OCI-LY7 (cell line): Measurements from ENCODE around the gene CTAGE8. TPM values are rescaled to one million over a fixed set of nuclear protein-coding genes. Genes with fewer than 3 reads are reported as not detected.

Experiments
- total RNA-seq, 2 experiments: library from RNA; depleted of rRNA in 1 of 2; stranded (reverse); fragments of >200 nt in 1 of 2; shearing (Covaris generic) in 1 of 2; gene quantifications; 2 replicates each; pipeline ENCODE4 v1.2.3, GENCODE V29; 2014 to 2022

Gene CTAGE8
- total RNA-seq, 2 experiments from 2014 or later, result not detected

Other genes with a start within 250 kb of the CTAGE8 start
- not detected in 2 replicates for gene OR2A5, start 220.3 kb downstream of the CTAGE8 start, total RNA-seq (2014; rRNA removed; shearing (Covaris generic))
- not detected in 2 replicates for gene OR2A5, start 220.3 kb downstream of the CTAGE8 start, total RNA-seq (2022)
- gene OR2A25, start 199.5 kb downstream of the CTAGE8 start, total RNA-seq (2014; rRNA removed; shearing (Covaris generic)), result not detected in 2 replicates
- gene OR2A25, start 199.5 kb downstream of the CTAGE8 start, total RNA-seq (2022), result not detected in 2 replicates
- not detected in 2 replicates for gene OR2A12, start 183.0 kb downstream of the CTAGE8 start, total RNA-seq (2014; rRNA removed; shearing (Covaris generic))
- not detected in 2 replicates for gene OR2A12, start 183.0 kb downstream of the CTAGE8 start, total RNA-seq (2022)
- gene OR2A2, start 159.7 kb downstream of the CTAGE8 start, total RNA-seq (2014; rRNA removed; shearing (Covaris generic)), result not detected in 2 replicates
- gene OR2A2, start 159.7 kb downstream of the CTAGE8 start, total RNA-seq (2022), result not detected in 2 replicates
- gene OR2A14, start 146.1 kb downstream of the CTAGE8 start, total RNA-seq (2014; rRNA removed; shearing (Covaris generic)), result not detected in 2 replicates
- gene OR2A14, start 146.1 kb downstream of the CTAGE8 start, total RNA-seq (2022), result not detected in 2 replicates
- not detected in 2 replicates for gene CTAGE4, start 85.8 kb downstream of the CTAGE8 start, total RNA-seq (2014; rRNA removed; shearing (Covaris generic))
- not detected in 2 replicates for gene CTAGE4, start 85.8 kb downstream of the CTAGE8 start, total RNA-seq (2022)
- gene ARHGEF35, start 73.5 kb downstream of the CTAGE8 start, total RNA-seq (2014; rRNA removed; shearing (Covaris generic)), result not detected in 2 replicates
- gene ARHGEF35, start 73.5 kb downstream of the CTAGE8 start, total RNA-seq (2022), result not detected in 2 replicates
- gene OR2A42, start 29.7 kb downstream of the CTAGE8 start, total RNA-seq (2014; rRNA removed; shearing (Covaris generic)), result not detected in 2 replicates
- gene OR2A42, start 29.7 kb downstream of the CTAGE8 start, total RNA-seq (2022), result not detected in 2 replicates
- gene OR2A7, start 4.5 kb downstream of the CTAGE8 start, total RNA-seq (2014; rRNA removed; shearing (Covaris generic)), result not detected in 2 replicates
- not detected in 2 replicates for gene OR2A7, start 4.5 kb downstream of the CTAGE8 start, total RNA-seq (2022)
- gene OR2A1, start 43.1 kb upstream of the CTAGE8 start, total RNA-seq (2014; rRNA removed; shearing (Covaris generic)), result not detected in 2 replicates
- not detected in 2 replicates for gene OR2A1, start 43.1 kb upstream of the CTAGE8 start, total RNA-seq (2022)
- gene ARHGEF5, start 86.1 kb upstream of the CTAGE8 start, total RNA-seq (2014; rRNA removed; shearing (Covaris generic)), result not detected in 2 replicates
- gene ARHGEF5, start 86.1 kb upstream of the CTAGE8 start, total RNA-seq (2022), result not detected in 2 replicates
- gene NOBOX, start 134.4 kb upstream of the CTAGE8 start, total RNA-seq (2014; rRNA removed; shearing (Covaris generic)), result not detected in 2 replicates
- gene NOBOX, start 134.4 kb upstream of the CTAGE8 start, total RNA-seq (2022), result not detected in 2 replicates